GM12892 (cell line): ENCODE results near the gene TNFSF8.

ENCODE experiments used
- DNase-seq: peaks from one replicate; pipeline ENCODE4 v3.0.0; 2011; ENCODE audit not compliant: insufficient read length
- FAIRE-seq: peaks from 2 replicates; lab custom pipeline; 2011; peaks lifted over from hg19 to GRCh38; lab: Jason Lieb, UNC
- POLR2A ChIP-seq: IDR thresholded peaks from 2 replicates; pipeline ENCODE4 v1.6.1; 2011; ENCODE audit warnings: low read depth, low read length, control low read depth
- POLR2AphosphoS5 ChIP-seq: IDR thresholded peaks from 2 replicates; pipeline ENCODE4 v1.6.1; 2011; ENCODE audit warnings: low read depth, low read length, control low read depth
- TAF1 ChIP-seq: IDR thresholded peaks from 2 replicates; pipeline ENCODE4 v1.6.1; 2011; ENCODE audit warnings: low read depth, mild to moderate bottlenecking, control low read depth, low read length, borderline replicate concordance

The TNFSF8 gene

DNA sequence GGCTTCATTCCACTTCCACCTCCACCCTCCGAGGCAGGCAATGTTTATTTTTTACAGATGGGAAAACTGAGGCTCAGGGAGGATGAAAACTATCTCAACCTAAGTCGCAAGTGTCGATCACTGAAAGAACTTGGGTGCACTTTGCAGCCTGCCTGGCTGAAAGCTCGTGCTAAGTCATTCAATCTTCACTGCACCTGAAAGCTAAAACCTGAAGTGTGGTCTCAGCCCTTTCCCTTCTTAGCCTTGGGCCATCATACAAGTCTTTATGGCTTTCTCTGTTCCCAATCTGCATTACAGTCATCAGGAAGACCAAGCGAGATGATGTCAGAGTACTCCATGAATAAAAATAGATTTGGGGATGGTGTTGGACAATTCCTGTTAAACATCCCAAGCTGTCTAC, 1.0 kb upstream of the TNFSF8 start:
- FAIRE-seq: no peak
- no peak for TF ChIP-seq POLR2A
- no peak for TF ChIP-seq TAF1
- no peak for TF ChIP-seq POLR2AphosphoS5
- DNase-seq: no peak

DNA sequence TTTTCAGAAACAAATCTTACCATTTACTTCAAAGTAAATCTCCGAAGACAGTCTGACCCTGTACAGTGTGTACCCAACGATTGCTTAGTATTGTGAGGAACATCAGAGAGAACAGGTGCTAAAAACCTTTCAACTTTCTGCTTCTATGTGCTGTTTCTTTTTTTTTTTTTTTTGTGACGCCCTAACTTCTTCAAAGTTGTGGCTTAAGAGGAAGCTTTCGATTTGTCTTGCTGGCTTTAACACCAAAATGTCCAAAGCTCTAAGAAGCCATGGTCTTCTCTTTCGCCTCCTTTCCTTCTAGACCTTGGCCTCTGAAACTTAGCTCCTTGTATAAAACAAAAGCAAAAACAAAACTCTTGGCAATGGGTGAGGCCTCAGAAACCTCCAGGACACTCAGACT, 1.2 kb downstream of the TNFSF8 start:
- FAIRE-seq (no peak), DNase-seq (no peak)
- TF ChIP-seq TAF1 (no peak), POLR2AphosphoS5 (no peak)

DNA sequence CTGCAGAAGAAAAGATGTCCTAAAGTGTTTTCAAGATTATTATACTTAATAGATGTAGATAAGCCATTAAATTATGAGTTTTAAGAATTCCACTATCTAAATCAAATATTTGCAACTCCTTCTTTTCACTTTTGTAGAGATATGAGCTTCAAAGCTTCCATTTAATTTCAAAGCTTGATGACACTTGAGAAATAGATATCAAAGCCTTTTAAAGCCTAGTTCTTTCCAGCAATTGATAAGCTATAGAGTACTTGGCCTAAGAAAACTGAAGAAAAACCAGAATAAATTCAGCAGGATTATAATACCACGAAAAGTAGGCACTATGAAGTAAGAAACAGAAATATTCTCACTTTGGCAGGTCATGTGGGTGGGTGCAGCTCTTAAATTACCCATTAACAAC, 1.7 kb downstream of the TNFSF8 start:
- no peak for FAIRE-seq
- no peak for DNase-seq
- no peak for TF ChIP-seq POLR2AphosphoS5
- TF ChIP-seq TAF1: no peak
- TF ChIP-seq POLR2A: no peak

DNA sequence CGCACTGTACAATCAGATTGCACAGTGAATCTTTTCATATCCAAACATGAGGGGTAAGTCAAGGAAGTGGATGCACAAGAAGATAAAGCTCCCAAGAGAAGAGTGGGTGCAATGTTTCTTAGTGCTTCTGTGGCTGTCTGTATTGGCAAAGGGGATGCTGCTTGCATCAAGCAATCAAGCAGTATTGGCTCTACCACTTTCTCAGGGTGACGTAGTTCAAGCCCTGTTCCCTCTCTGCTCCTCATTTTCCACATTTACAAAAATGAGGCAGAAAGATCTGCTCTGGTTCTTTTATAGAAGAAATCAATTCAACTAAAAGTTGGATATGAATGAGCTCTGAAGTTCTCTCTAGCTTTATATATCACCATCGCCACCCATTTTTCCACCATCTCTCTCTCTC, 2.3 kb downstream of the TNFSF8 start:
- DNase-seq (no peak), FAIRE-seq (no peak)
- TF ChIP-seq POLR2AphosphoS5 (no peak), TAF1 (no peak), POLR2A (no peak)

DNA sequence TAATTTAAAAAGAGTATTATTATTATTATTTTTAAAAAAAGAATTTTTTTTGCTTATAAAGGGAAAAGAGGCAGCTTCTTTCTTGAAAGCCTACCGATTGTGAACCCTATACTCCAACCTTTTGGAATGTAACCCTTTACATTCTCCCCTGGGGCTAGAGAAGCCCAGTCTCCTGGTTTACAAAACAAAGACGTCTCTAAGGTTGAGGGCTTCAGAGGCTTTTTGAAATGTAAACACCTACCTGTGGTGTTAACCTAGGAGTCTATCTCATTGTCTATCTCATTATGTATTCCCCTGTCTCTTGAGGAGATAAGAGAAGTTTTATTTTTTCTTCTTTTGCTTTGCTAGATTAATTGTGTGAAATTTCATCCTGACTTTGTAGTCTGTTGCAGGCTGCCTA, 4.7 kb downstream of the TNFSF8 start:
- DNase-seq: no peak
- TF ChIP-seq POLR2A (no peak), POLR2AphosphoS5 (no peak), TAF1 (no peak)

DNA sequence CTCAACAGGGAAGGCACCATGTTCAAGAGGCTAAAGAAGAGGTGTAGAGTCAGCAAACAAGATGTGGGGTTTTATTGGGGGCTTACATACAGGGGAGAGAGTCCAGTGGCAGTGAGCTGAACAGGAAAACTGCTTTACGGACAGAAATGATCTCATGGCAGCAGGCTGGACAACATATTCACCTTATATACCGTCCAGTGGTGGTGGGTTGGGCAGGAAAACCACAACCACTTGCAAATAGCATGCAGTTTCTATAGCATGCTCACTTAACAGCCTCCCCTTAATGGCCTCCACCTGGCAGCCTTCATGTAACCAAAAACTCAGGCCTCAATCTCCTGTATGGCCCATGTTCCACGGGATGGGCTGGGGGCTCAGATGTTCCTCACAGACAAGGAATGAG, 5.4 kb downstream of the TNFSF8 start:
- TF ChIP-seq POLR2AphosphoS5: no peak
- no peak for TF ChIP-seq TAF1
- no peak for TF ChIP-seq POLR2A
- DNase-seq (no peak), FAIRE-seq (peak; percentile 50)

More for the DNA sequence above, 4.7 kb downstream of the TNFSF8 start:
- no peak for FAIRE-seq

DNA sequence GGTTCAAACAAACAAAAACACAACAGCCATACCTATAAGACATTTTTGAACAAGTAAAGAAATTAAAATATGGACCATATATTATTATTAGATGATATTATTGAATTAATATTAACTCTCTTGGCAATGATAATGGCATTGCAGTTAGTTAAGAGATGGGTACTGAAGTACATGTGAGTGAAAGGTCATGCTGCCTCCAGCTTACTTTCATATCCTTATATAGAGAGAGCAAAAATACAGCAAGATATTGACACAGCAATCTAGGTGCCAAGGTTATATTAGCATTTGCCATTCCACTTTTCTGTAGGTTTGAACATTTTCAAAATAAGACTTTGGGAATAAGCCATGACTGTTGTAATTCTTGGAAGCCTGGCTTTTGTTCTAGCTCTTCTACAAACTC, 6.1 kb downstream of the TNFSF8 start:
- TF ChIP-seq TAF1: no peak
- TF ChIP-seq POLR2AphosphoS5: no peak
- TF ChIP-seq POLR2A: no peak
- FAIRE-seq (peak; percentile 74), DNase-seq (no peak)

DNA sequence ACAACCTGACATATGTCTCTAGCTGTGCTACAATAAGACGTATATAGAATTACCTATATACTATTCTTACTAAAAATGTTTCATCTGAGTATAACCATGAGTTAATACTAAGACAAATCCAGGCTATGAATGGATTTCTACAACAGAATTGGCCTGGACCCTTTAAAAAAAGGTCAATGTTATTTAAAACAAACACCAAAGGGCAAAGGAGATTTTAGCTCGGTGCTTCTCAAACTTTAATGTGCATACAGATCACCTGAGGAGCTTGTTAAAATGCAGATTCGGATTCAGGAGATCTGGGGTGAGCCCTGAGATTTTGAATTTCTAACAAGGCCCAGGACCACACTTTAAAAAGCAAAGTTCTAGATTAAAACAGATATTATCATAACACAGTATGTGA, 6.5 kb downstream of the TNFSF8 start:
- TF ChIP-seq TAF1 (no peak), POLR2A (no peak), POLR2AphosphoS5 (no peak)
- no peak for DNase-seq
- FAIRE-seq: no peak

DNA sequence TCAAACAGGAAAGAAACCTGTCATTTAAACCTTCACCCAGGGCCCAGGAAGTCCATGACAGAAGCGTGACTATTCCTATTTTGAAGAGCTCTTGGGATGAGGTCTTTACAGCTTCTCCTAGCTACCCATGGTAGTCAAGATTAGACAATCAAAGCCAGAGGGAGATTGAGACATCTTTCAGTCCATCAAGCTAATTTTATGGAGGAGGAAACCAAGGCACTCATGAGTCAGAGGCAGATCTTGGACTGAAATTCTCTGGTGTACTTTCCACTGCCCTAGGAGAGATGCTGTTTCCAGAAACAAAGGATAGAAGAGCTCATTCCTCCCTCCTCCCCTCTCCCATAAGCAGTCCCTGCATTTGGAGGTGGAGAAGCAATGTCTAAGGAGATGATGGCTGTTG, 9.2 kb downstream of the TNFSF8 start:
- no peak for FAIRE-seq
- TF ChIP-seq TAF1: no peak
- TF ChIP-seq POLR2AphosphoS5: no peak
- no peak for TF ChIP-seq POLR2A
- DNase-seq: no peak

DNA sequence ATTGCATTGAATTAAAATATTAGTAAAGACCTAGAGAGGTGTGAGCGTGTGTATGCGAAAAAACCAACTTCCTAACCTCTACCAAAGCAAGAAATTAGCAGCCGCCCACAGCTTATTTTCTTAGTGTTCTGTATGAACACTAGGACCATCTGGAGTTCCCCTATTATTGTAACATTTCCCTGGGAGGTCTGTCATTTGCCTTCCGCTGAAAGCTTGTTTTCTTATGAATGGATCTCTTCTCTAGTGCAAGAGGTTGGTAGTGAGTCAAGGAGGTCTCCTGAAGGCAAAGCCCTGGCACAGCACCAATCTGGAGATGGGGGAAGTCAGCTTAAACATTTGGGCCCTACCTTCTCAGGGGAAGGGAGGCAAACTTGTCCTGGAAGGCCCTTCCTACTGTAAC, 10.8 kb downstream of the TNFSF8 start:
- DNase-seq (no peak), FAIRE-seq (no peak)
- no peak for TF ChIP-seq POLR2A
- no peak for TF ChIP-seq POLR2AphosphoS5
- no peak for TF ChIP-seq TAF1

DNA sequence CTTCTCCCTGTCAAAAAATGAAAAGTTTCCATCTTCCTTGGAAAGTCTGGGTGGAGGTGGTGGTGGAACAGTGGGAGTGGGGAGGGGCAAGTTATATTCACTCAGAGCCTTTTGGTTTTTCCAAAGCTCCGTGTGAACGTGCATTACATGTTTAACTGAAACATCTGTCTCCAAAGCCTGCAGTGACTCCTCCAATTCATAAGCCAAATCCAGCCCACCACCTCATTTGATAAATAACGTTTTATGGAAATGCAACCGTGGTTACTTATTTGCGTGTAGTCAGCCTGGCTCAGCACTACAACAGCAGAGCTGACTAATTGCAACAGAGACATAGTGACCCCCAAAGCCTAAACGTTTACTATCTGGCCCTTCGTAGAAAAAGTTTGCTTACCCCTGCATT, 13.9 kb downstream of the TNFSF8 start:
- TF ChIP-seq TAF1 (no peak), POLR2A (no peak), POLR2AphosphoS5 (no peak)
- DNase-seq: no peak
- no peak for FAIRE-seq

DNA sequence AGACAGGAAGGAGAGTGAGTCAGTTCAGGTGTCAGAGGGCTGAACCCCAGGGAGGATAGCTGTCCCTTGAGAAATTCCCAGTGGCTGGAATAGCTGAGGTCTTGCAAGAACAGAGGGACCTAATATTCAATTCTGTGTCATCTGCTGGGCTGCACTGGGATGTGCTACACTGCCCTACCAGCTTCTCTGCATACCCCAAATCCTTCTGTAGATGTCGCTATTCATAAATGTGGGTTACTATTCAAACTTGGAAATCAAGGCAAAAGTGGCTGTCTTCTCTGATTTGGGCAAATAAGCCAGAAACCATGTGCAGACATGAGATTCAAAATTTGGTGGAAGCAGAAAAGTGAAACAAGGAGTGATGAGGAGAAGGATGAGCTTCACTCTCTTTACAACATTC, 16.3 kb downstream of the TNFSF8 start:
- FAIRE-seq: peak; percentile 46
- TF ChIP-seq TAF1: no peak
- no peak for TF ChIP-seq POLR2AphosphoS5
- no peak for TF ChIP-seq POLR2A
- no peak for DNase-seq

DNA sequence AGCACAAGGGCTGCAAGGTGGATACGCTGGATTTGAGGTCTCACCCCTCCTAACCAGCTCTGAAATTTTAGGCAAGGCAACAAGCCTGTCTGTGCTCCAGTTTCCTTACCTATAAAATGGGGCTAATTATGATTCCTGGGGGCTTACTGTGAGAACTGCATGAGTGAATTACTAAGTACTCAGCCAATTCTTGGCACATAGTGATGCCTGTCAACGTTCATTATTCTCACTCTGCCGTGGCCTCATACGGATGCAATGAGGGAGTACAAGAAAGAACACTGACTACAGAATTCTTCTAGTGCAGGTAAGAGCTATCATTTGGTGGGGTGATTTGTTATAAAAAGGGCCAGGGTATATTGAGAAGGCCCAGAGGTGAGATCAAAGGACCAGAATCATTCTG, 16.7 kb downstream of the TNFSF8 start:
- DNase-seq: no peak
- TF ChIP-seq TAF1: no peak
- no peak for TF ChIP-seq POLR2AphosphoS5
- no peak for TF ChIP-seq POLR2A
- FAIRE-seq: no peak
